ENCODE data around the gene MOXD1. TPM values are rescaled to one million over a fixed set of nuclear protein-coding genes. Genes with fewer than 3 reads are reported as not detected.

The MOXD1 gene
- total and polyA plus RNA-seq, 4 donors = 4.5 to 37.5 (median 17.7) TPM

DNA sequence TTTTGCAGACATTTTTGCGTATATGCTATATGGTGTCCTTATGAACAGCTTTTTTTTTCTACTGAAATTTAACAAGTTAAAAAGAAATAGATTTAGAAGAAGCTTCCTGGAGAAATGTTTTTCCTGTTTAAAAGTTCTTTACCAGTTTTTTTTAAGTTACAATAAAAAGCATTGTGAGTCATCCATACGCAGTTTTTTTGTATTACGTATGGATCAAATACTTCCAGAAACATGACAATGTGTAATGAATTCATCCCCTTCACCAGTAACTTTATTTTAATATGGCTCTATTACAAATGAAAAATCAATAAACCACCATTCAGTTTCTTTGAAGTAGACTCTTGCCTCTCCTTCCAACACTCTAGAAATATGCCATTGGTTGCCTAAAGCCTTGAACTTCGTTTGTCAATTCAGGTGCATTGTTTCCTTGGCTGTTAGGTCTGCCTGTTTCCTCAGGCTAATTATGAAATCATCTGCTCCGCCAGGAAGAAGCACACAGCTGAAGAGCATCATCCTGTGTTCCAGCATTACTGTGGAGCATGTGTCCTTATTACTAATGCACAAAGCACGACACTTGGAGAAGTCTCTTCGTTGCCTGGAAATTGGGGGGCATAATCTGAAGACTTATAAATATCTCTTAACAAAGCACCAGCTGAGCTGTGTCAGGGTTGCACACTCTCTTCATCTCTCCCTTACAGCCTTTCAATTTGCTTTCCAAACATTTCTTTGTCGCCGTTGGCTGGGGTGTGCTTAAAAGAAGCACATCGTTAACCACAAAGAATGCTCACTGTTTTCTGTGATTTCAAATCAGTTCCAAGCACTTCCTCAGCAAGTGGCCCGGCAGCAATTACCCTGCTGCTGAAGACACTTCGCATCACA lies 9.6 kb downstream of the MOXD1 start:
- ATAC-seq (ENCODE audit: insufficient read depth, low FRiP score) (peak; percentile 62), DNase-seq (peak; percentile 93 to 99 (median 99))
- Histone ChIP-seq H3K9me3 (ENCODE audit: control insufficient read depth in 4 of 4, insufficient read depth in 3 of 4, low read length in 3 of 4) (peaks cover 3 to 12% (median 5%) of the 10 kb centered on the region in 4 donors), H3K9ac (ENCODE audit: insufficient read depth in 1 of 2, low read length in 2 of 2) (peak overlapping the region in 1 of 2 donors; percentile 36), H3K27ac (ENCODE audit: low read depth in 1 of 2, low read length in 1 of 2) (no peak overlapping the region), H3K4me3 (no peak overlapping the region), H3K36me3 (ENCODE audit: control insufficient read depth in 4 of 4, insufficient read depth in 4 of 4, low read length in 4 of 4) (peaks cover 0 to 3% (median 0%) of the 10 kb centered on the region in 4 donors), H3K27me3 (ENCODE audit: control insufficient read depth in 3 of 3, insufficient read depth in 3 of 3, low read length in 2 of 3) (no peaks in the 10 kb centered on the region), H3K4me1 (ENCODE audit: control insufficient read depth in 5 of 5, insufficient read depth in 5 of 5, low read length in 5 of 5) (peaks cover 0 to 45% (median 0%) of the 10 kb centered on the region in 5 donors)
- TF ChIP-seq, protein P1, sequence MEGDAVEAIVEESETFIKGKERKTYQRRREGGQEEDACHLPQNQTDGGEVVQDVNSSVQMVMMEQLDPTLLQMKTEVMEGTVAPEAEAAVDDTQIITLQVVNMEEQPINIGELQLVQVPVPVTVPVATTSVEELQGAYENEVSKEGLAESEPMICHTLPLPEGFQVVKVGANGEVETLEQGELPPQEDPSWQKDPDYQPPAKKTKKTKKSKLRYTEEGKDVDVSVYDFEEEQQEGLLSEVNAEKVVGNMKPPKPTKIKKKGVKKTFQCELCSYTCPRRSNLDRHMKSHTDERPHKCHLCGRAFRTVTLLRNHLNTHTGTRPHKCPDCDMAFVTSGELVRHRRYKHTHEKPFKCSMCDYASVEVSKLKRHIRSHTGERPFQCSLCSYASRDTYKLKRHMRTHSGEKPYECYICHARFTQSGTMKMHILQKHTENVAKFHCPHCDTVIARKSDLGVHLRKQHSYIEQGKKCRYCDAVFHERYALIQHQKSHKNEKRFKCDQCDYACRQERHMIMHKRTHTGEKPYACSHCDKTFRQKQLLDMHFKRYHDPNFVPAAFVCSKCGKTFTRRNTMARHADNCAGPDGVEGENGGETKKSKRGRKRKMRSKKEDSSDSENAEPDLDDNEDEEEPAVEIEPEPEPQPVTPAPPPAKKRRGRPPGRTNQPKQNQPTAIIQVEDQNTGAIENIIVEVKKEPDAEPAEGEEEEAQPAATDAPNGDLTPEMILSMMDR (IDR thresholded peaks at IDR 0.05; ENCODE audit: control extremely low read depth, extremely low read depth) = no peak
- 53 to 64% methylated on average over 12 of the region's 12 CpGs for WGBS, 2 donors

DNA sequence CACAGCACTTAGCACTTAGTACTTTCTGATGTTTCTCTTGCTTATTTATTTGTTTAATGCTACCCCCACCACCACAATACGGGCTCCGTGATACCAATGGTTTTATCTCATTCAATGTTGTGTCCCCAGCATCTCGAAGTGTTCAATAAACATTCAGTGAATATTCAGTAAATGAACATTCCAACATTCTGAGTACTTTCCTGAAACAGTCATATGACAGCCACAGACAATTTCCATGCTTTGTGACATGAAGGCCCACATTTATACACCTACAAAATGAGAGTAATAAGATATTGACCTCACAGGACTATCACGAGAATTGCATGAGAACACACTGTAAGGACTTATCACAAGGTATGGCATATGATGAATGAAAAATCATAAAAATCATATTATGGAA lies 10.8 kb downstream of the MOXD1 start:
- Histone ChIP-seq H3K27me3 (ENCODE audit: control insufficient read depth in 3 of 3, insufficient read depth in 3 of 3, low read length in 2 of 3) (no peaks in the 10 kb centered on the region), H3K36me3 (ENCODE audit: control insufficient read depth in 4 of 4, insufficient read depth in 4 of 4, low read length in 4 of 4) (peaks cover 0 to 3% (median 0%) of the 10 kb centered on the region in 4 donors), H3K9ac (ENCODE audit: insufficient read depth in 1 of 2, low read length in 2 of 2) (no peak overlapping the region), H3K4me1 (ENCODE audit: control insufficient read depth in 5 of 5, insufficient read depth in 5 of 5, low read length in 5 of 5) (peaks cover 0 to 45% (median 0%) of the 10 kb centered on the region in 5 donors), H3K9me3 (ENCODE audit: control insufficient read depth in 4 of 4, insufficient read depth in 3 of 4, low read length in 3 of 4) (peaks cover 3 to 11% (median 5%) of the 10 kb centered on the region in 4 donors), H3K27ac (ENCODE audit: low read depth in 1 of 2, low read length in 1 of 2) (no peak overlapping the region), H3K4me3 (no peak overlapping the region)
- no peak for ATAC-seq (ENCODE audit: insufficient read depth, low FRiP score)
- TF ChIP-seq, protein P1 (IDR thresholded peaks at IDR 0.05; ENCODE audit: control extremely low read depth, extremely low read depth) = no peak
- 74 to 83% methylated on average over 4 of the region's 4 CpGs for WGBS, 2 donors
- no peak for DNase-seq

DNA sequence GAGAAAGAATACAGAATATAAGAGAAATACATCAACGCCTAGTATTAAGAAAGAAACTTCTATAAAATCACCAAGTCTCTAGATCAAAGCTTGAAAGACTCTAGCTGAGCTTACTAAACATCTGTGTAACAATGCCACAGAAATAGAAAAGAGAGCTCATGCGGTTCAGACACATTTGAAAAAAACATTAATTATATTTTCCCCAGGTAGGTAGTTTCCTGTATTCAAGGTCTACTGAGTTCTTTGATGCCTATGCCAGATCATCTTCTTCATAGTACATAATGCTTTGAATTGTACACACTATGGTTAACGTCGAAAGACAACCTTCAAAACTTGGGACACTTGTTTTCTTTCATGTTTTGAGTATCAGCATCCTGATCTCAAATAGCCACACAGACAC lies 11.3 kb downstream of the MOXD1 start:
- 84 to 91% methylated on average over 4 of the region's 4 CpGs for WGBS, 2 donors
- H3K9ac ChIP-seq (ENCODE audit: insufficient read depth in 1 of 2, low read length in 2 of 2) = no peak overlapping the region
- TF ChIP-seq, protein P1 (IDR thresholded peaks at IDR 0.05; ENCODE audit: control extremely low read depth, extremely low read depth) = no peak

More for the DNA sequence above, 11.3 kb downstream of the MOXD1 start:
- H3K27me3 ChIP-seq (ENCODE audit: control insufficient read depth in 3 of 3, insufficient read depth in 3 of 3, low read length in 2 of 3) = no peaks in the 10 kb centered on the region
- peaks cover 0 to 45% (median 0%) of the 10 kb centered on the region in 5 donors for H3K4me1 ChIP-seq (ENCODE audit: control insufficient read depth in 5 of 5, insufficient read depth in 5 of 5, low read length in 5 of 5)
- ATAC-seq (ENCODE audit: insufficient read depth, low FRiP score) (no peak), DNase-seq (no peak)
- H3K36me3 ChIP-seq (ENCODE audit: control insufficient read depth in 4 of 4, insufficient read depth in 4 of 4, low read length in 4 of 4) = peaks cover 0 to 3% (median 0%) of the 10 kb centered on the region in 4 donors
- no peak overlapping the region for H3K4me3 ChIP-seq
- peaks cover 2 to 9% (median 5%) of the 10 kb centered on the region in 4 donors for H3K9me3 ChIP-seq (ENCODE audit: control insufficient read depth in 4 of 4, insufficient read depth in 3 of 4, low read length in 3 of 4)
- no peak overlapping the region for H3K27ac ChIP-seq (ENCODE audit: low read depth in 1 of 2, low read length in 1 of 2)

All from lung (tissue), 12 donors.